Mucosa of descending colon (tissue), 3 donors: ENCODE results near the gene FOXL2NB. TPM values are rescaled to one million over a fixed set of nuclear protein-coding genes. Genes with fewer than 3 reads are reported as not detected.

Source experiments
- ATAC-seq: fragments of 200-7000 bp; cut with Tn5 transposase; one replicate; pipeline ENCODE4 v1.9.1; 2020; ENCODE audit warnings: mild to moderate bottlenecking, moderate library complexity
- DNase-seq, 3 donors: peaks; one replicate each; pipeline ENCODE4 v3.0.0-alpha.2; 2020
- H3K36me3 ChIP-seq: fragments of 200-600 bp; one replicate; pipeline ENCODE4 v1.8.0; 2021; ENCODE audit warnings: low read depth, mild to moderate bottlenecking
- H3K4me1 ChIP-seq: fragments of 200-600 bp; one replicate; pipeline ENCODE4 v1.8.0; 2021; ENCODE audit warnings: low read depth, mild to moderate bottlenecking
- H3K4me3 ChIP-seq: fragments of 200-600 bp; one replicate; pipeline ENCODE4 v1.8.0; 2021; ENCODE audit warnings: mild to moderate bottlenecking
- H3K9me3 ChIP-seq: fragments of 200-600 bp; one replicate; pipeline ENCODE4 v1.8.0; 2021; ENCODE audit warnings: mild to moderate bottlenecking
- intact Hi-C, 2 donors: fragments of 100-400 bp; cut with DNase I in 1 of 2; cut with micrococcal nuclease in 1 of 2; formaldehyde crosslinking; loops; one replicate each; pipeline versions ENCODE4 v1.11.0 to v1.11.1; 2022; cut with DNase I, micrococcal nuclease
- total RNA-seq, 3 donors: library from RNA; stranded (reverse); fragmentation: NEBNext Ultra II Directional in 2 of 3; extraction: Animal tissue kit (Norgen Biotek cat#: 25700) in 2 of 3; gene quantifications; one replicate each; pipeline versions ENCODE4 v1.2.1 to v1.2.4, GENCODE V29; 2021 to 2023
- TF ChIP-seq, protein P1 (sequence below): fragments of 200-600 bp; IDR thresholded peaks from one replicate; pipeline ENCODE4 v1.8.0; 2022; ENCODE audit warnings: antibody characterized with exemption, mild to moderate bottlenecking
- donor health status: DM: no; HTN: no; CAD: no; lungs with moderate emphysema.
- donor health status: DM: no; HTN: no; CAD: no.
- donor health status: DM: no; HTN: yes; CAD: no.

Gene FOXL2NB
- total RNA-seq, 3 donors from 2014 or later, result 0.17 TPM; not detected in 2

- H3K9me3 ChIP-seq, result no peaks in the 10 kb centered on the region
- no peak for ATAC-seq
- no peak for DNase-seq
- TF ChIP-seq, protein P1, sequence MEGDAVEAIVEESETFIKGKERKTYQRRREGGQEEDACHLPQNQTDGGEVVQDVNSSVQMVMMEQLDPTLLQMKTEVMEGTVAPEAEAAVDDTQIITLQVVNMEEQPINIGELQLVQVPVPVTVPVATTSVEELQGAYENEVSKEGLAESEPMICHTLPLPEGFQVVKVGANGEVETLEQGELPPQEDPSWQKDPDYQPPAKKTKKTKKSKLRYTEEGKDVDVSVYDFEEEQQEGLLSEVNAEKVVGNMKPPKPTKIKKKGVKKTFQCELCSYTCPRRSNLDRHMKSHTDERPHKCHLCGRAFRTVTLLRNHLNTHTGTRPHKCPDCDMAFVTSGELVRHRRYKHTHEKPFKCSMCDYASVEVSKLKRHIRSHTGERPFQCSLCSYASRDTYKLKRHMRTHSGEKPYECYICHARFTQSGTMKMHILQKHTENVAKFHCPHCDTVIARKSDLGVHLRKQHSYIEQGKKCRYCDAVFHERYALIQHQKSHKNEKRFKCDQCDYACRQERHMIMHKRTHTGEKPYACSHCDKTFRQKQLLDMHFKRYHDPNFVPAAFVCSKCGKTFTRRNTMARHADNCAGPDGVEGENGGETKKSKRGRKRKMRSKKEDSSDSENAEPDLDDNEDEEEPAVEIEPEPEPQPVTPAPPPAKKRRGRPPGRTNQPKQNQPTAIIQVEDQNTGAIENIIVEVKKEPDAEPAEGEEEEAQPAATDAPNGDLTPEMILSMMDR, result no peak
- H3K4me3 ChIP-seq, result no peak overlapping the region
- intact Hi-C loops, result loop anchor here in 1 of 2 donors (10.0 kb wide), 1 partner anchor 383 kb away; no protein-coding TSS in a partner anchor
- H3K4me1 ChIP-seq, result peaks cover 45% of the 10 kb centered on the region
- no peaks in the 10 kb centered on the region for H3K36me3 ChIP-seq
Observed at GRCh38 chr3:138942271-138942670, 4.7 kb upstream of the FOXL2NB start.

DNA sequence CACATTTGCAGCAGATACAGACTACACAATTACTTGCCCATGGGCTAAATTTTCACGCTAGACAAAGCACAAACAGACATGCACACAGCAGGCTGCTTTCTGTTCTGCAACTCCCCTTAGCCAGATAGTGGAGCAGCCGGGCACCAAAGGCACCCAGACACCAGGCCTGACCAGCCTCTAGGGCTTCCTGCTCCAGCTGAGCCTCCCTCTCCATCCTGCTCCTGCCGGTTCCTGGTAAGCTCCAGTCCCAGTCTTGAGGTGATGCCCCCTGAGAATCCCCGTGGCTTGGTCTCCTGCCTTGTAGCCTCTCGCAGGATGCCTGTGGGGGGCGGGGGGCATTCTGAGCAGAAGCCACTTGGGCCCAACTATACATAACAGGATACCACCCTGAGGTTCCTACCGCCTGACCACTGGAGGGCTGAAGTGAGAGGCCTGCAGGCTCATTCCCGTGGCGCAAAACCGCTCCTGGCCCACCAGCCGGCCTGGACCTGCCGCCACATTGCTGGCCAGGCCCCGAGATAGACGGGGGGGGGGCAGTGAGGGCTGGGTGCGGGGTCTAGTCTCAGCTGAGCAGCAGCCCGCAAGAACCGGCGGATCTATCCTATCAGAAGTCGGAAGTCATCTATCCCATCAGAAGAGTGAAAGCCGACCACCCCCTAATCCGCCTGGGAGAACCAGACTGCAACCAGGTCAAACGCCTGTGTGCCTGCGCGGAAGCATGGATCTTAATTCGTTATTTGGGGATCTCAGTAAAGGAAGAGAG lies 4.0 kb upstream of the FOXL2NB start:
- H3K9me3 ChIP-seq, result no peaks in the 10 kb centered on the region
- TF ChIP-seq, protein P1, result no peak
- no peak for ATAC-seq
- no peak for DNase-seq
- no peaks in the 10 kb centered on the region for H3K36me3 ChIP-seq
- H3K4me3 ChIP-seq, result no peak overlapping the region
- intact Hi-C loops, result loop anchor here in 1 of 2 donors (10.0 kb wide), 1 partner anchor 382 kb away; no protein-coding TSS in a partner anchor
- H3K4me1 ChIP-seq, result peaks cover 43% of the 10 kb centered on the region

- Histone ChIP-seq H3K9me3 (no peaks in the 10 kb centered on the region), H3K4me3 (no peak overlapping the region), H3K36me3 (no peaks in the 10 kb centered on the region), H3K4me1 (peaks cover 35% of the 10 kb centered on the region)
- TF ChIP-seq, protein P1, result no peak
- no peak for ATAC-seq
- intact Hi-C loops, result loop anchor here in 1 of 2 donors (10.0 kb wide), 1 partner anchor 381 kb away; no protein-coding TSS in a partner anchor
- DNase-seq, result no peak
Observed at GRCh38 chr3:138943724-138944653, 3.0 kb upstream of the FOXL2NB start.

DNA sequence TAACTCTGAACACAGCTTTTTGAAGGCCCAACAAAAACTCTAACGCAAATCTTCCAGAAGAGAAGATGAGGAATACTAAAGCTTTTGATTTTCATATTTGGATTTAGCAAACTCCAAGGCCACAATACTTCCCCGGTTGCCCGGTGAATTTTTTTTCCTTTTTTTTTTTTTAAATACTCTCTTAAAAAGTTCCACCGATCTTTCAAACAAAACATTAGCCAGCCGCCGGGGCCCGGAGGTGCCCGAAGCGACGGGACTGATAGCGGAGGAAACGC lies 2.4 kb upstream of the FOXL2NB start:
- ATAC-seq (no peak), DNase-seq (no peak)
- intact Hi-C loops, result loop anchor here in 1 of 2 donors (10.0 kb wide), 1 partner anchor 380 kb away; no protein-coding TSS in a partner anchor
- no peaks in the 10 kb centered on the region for H3K36me3 ChIP-seq
- no peaks in the 10 kb centered on the region for H3K9me3 ChIP-seq
- no peak overlapping the region for H3K4me3 ChIP-seq
- peaks cover 30% of the 10 kb centered on the region for H3K4me1 ChIP-seq
- TF ChIP-seq, protein P1, result no peak

DNA sequence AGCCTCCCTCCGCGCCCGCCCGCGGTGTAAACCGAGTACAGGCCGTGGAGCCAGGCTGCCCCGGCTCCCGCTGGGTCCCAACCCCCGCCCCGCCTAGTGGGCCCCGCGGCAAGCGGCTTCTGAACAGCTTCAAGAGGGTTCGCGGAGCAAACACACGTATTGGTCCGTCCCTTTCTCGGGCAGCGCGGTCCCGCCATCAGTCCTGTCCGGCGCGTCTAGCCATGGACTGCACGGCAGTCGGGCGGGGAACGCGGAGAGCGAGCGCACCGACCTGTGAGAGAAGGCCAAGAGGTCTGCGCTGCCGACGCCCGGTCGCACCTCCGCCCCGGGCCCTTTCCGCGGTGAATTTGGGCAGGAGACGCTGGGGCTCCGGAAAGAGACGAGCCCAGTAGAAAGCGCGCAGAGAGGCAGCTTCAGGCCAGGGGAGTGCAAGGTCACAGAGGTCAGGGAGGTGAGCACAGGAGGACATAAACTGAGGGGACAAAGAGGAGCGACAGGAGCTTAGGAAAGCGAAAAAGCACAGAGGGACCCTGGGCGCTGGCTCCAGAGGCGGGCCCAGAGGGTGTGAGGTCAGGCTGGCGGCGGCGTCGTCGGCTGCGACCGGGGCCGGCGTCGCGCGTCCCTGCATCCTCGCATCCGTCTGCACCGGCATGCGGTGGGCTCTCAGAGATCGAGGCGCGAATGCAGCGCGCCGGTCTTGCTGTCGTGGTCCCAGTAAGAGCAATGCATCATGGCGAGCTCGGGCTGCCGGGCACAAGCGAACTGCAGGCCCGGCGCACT lies 1.9 kb upstream of the FOXL2NB start:
- DNase-seq (no peak), ATAC-seq (peak; percentile 29)
- H3K4me1 ChIP-seq, result peaks cover 34% of the 10 kb centered on the region
- intact Hi-C loops, result loop anchor here in 1 of 2 donors (10.0 kb wide), 1 partner anchor 380 kb away; no protein-coding TSS in a partner anchor
- H3K4me3 ChIP-seq, result no peak overlapping the region
- no peaks in the 10 kb centered on the region for H3K36me3 ChIP-seq
- TF ChIP-seq, protein P1, result no peak
- no peaks in the 10 kb centered on the region for H3K9me3 ChIP-seq
